Hepatocyte (in vitro differentiated cells): ENCODE results near the gene PLSCR3. TPM values are rescaled to one million over a fixed set of nuclear protein-coding genes. Genes with fewer than 3 reads are reported as not detected.

Source experiments
- DNase-seq: peaks from one replicate; pipeline ENCODE4 v3.0.0-alpha.2; 2016; ENCODE audit warnings: low spot score
- H2AFZ ChIP-seq: fragments of 200-600 bp; sonication (generic); 2 replicates; pipeline ENCODE4 v1.6.0; 2016; ENCODE audit warnings: antibody characterized with exemption, mild to moderate bottlenecking
- H3K27ac ChIP-seq: fragments of 200-600 bp; sonication (generic); 2 replicates; pipeline ENCODE4 v1.5.1; 2016; ENCODE audit warnings: mild to moderate bottlenecking
- H3K27me3 ChIP-seq: fragments of 200-600 bp; sonication (generic); 2 replicates; pipeline ENCODE4 v1.6.1; 2016
- H3K36me3 ChIP-seq: fragments of 200-600 bp; sonication (generic); replicated peaks from 2 replicates; pipeline ENCODE4 v1.5.1; 2016; ENCODE audit warnings: low read depth; ENCODE audit not compliant: insufficient read depth
- H3K4me1 ChIP-seq: fragments of 200-600 bp; sonication (generic); 2 replicates; pipeline ENCODE4 v1.5.1; 2016; ENCODE audit warnings: mild to moderate bottlenecking, moderate library complexity; ENCODE audit not compliant: insufficient read depth
- H3K4me2 ChIP-seq: fragments of 200-600 bp; sonication (generic); 2 replicates; pipeline ENCODE4 v1.6.0; 2016
- H3K4me3 ChIP-seq: fragments of 200-600 bp; sonication (generic); 2 replicates; pipeline ENCODE4 v1.5.1; 2016; ENCODE audit warnings: mild to moderate bottlenecking
- H3K79me2 ChIP-seq: fragments of 200-600 bp; sonication (generic); 2 replicates; pipeline ENCODE4 v1.6.0; 2017; ENCODE audit warnings: mild to moderate bottlenecking
- H3K9me2 ChIP-seq: fragments of 200-600 bp; sonication (generic); replicated peaks from 2 replicates; pipeline ENCODE4 v1.6.0; 2017; ENCODE audit warnings: mild to moderate bottlenecking; ENCODE audit not compliant: insufficient read depth
- H3K9me3 ChIP-seq: fragments of 200-600 bp; sonication (generic); 2 replicates; pipeline ENCODE4 v1.5.1; 2016; ENCODE audit warnings: low read depth, mild to moderate bottlenecking
- H4K20me1 ChIP-seq: fragments of 200-600 bp; sonication (generic); 2 replicates; pipeline ENCODE4 v1.6.0; 2016; ENCODE audit warnings: mild to moderate bottlenecking; ENCODE audit not compliant: insufficient read depth, poor library complexity, severe bottlenecking
- EZH2 ChIP-seq: fragments of 200-600 bp; sonication (generic); IDR thresholded peaks from 2 replicates; pipeline ENCODE4 v1.6.1; 2016; ENCODE audit warnings: antibody characterized with exemption, mild to moderate bottlenecking, borderline replicate concordance
- EZH2phosphoT487 ChIP-seq: fragments of 200-600 bp; sonication (generic); IDR thresholded peaks from one replicate; pipeline ENCODE4 v1.6.1; 2018; ENCODE audit warnings: antibody characterized with exemption, mild to moderate bottlenecking, low read depth, moderate library complexity; ENCODE audit not compliant: unreplicated experiment, severe bottlenecking
- WGBS: methylation state at CpG from one replicate; pipeline ENCODE4 v1.1.6; 2016; ENCODE audit warnings: low lambda C conversion rate; ENCODE audit errors: missing lambda C conversion rate; 5-methylcytosine and 5-hydroxymethylcytosine counted together
- polyA plus RNA-seq: library from polyadenylated mRNA; unstranded; fragments of >200 nt; fragmentation: Nextera tagmentation; extraction: Ambion mirVana; gene quantifications from 2 replicates; pipeline ENCODE4 v1.2.1, GENCODE V29; 2016
- total RNA-seq: library from RNA; depleted of rRNA; stranded (reverse); fragments of >200 nt; gene quantifications from 2 replicates; pipeline ENCODE4 v1.2.3, GENCODE V29; 2014
- TF ChIP-seq, protein P1 (sequence below): fragments of 200-600 bp; sonication (generic); IDR thresholded peaks from 2 replicates; pipeline ENCODE4 v1.5.1; 2016; ENCODE audit warnings: antibody characterized with exemption, mild to moderate bottlenecking; ENCODE audit not compliant: poor library complexity

PLSCR3 gene
- total and polyA plus RNA-seq, 2 experiments from 2014 or later = 17.6 to 59.6 TPM

DNA sequence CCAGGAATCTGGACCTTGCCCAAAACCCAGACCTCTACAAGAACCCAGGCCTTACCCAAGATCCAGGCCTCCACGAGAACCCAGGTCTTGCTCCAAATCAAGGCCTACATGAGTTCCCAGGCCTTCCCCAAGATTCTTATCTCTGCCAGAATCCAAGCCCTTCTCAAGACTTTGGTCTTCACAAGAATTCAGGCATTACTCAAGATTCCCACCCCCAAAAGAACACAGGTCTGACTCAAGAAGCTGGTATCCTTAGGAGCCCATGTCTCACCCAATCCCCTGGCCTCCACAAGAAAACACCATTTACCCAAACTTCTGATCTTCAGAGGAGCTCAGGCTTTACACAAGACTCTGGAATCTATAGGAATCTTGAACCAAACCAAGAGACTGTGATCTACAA, 36.9 kb upstream of the PLSCR3 start:
- Histone ChIP-seq H3K4me3 (no peak overlapping the region), H2AFZ (no peak overlapping the region), H3K9me2 (no peaks in the 10 kb centered on the region), H3K27me3 (no peaks in the 10 kb centered on the region), H3K9me3 (no peaks in the 10 kb centered on the region), H3K79me2 (peaks cover 2% of the 10 kb centered on the region), H3K4me2 (no peak overlapping the region), H3K4me1 (peaks cover 3% of the 10 kb centered on the region), H4K20me1 (no peaks in the 10 kb centered on the region), H3K27ac (no peak overlapping the region), H3K36me3 (no peaks in the 10 kb centered on the region)
- WGBS = 86% methylated on average over 1 of the region's 1 CpG
- TF ChIP-seq EZH2 (no peak), EZH2phosphoT487 (no peak)
- TF ChIP-seq, protein P1, sequence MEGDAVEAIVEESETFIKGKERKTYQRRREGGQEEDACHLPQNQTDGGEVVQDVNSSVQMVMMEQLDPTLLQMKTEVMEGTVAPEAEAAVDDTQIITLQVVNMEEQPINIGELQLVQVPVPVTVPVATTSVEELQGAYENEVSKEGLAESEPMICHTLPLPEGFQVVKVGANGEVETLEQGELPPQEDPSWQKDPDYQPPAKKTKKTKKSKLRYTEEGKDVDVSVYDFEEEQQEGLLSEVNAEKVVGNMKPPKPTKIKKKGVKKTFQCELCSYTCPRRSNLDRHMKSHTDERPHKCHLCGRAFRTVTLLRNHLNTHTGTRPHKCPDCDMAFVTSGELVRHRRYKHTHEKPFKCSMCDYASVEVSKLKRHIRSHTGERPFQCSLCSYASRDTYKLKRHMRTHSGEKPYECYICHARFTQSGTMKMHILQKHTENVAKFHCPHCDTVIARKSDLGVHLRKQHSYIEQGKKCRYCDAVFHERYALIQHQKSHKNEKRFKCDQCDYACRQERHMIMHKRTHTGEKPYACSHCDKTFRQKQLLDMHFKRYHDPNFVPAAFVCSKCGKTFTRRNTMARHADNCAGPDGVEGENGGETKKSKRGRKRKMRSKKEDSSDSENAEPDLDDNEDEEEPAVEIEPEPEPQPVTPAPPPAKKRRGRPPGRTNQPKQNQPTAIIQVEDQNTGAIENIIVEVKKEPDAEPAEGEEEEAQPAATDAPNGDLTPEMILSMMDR = no peak
- DNase-seq = no peak

DNA sequence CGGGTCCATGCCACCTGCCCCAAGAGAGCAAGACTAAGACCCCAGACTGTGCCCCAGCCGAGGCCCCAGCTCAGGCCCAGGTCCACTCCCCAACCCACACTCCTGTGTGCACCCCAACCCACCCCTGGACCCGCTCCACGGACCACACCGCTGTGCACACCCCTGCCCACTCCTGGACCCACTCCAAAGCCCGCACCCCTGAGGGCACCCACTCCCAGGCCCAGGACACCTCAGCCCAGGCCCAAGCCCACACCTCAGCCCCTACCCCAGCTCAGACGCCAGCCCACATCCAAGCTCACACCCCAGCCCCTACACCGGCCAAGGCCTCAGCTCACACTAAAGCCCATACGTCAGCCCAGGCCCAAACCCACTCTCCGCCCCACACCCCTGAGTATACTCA, 35.4 kb upstream of the PLSCR3 start:
- no peaks in the 10 kb centered on the region for H3K9me3 ChIP-seq
- H3K9me2 ChIP-seq = no peaks in the 10 kb centered on the region
- TF ChIP-seq, protein P1 = no peak
- TF ChIP-seq EZH2phosphoT487 (no peak), EZH2 (no peak)
- no peaks in the 10 kb centered on the region for H3K27me3 ChIP-seq
- no peak overlapping the region for H3K4me2 ChIP-seq
- no peak for DNase-seq
- 97% methylated on average over 6 of the region's 10 CpGs for WGBS
- no peaks in the 10 kb centered on the region for H3K36me3 ChIP-seq
- H2AFZ ChIP-seq = no peak overlapping the region
- H3K4me3 ChIP-seq = no peak overlapping the region
- H3K27ac ChIP-seq = no peak overlapping the region
- H3K79me2 ChIP-seq = no peaks in the 10 kb centered on the region
- no peaks in the 10 kb centered on the region for H3K4me1 ChIP-seq
- H4K20me1 ChIP-seq = no peaks in the 10 kb centered on the region

DNA sequence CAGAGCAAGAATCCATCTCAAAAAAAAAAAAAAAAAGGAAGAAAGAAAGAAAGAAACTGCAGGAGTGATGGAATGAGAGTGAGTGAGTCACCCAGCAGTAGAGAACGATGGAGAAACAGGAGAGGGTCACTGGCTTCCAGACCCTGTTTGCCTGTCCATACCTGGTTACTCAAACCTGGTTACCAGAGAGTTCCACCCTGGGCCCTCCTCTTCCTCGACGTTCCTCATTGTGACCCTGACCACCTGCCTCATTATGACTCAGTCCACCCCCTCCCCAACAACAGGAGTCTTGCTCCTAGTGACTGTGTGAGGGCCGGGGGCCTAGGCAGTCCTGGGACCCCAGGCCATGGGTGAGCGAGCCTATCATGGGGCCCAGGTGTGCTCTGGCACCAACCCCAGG, 34.2 kb upstream of the PLSCR3 start, which contains the start of gene SPEM3:
TSS of gene SPEM3 (plus strand) at position 301 of the 400 bp plus-strand sequence. CDS start at position 347, 46 bp downstream.
- H3K27ac ChIP-seq = no peak within 1 kb of the TSS
- DNase-seq = no peak
- H3K9me3 ChIP-seq = no peaks in the 10 kb centered on the region
- no peaks in the 10 kb centered on the region for H4K20me1 ChIP-seq
- no peaks in the 10 kb centered on the region for H3K4me1 ChIP-seq
- no peak within 1 kb of the TSS for H3K4me2 ChIP-seq
- no peak within 1 kb of the TSS for H3K4me3 ChIP-seq
- H2AFZ ChIP-seq = no peak within 1 kb of the TSS
- no peaks in the 10 kb centered on the region for H3K79me2 ChIP-seq
- H3K9me2 ChIP-seq = no peaks in the 10 kb centered on the region
- no peak for TF ChIP-seq EZH2phosphoT487
- TF ChIP-seq, protein P1 = no peak
- TF ChIP-seq EZH2 = no peak
- no peaks in the 10 kb centered on the region for H3K36me3 ChIP-seq
- no peaks in the 10 kb centered on the region for H3K27me3 ChIP-seq
- 89% methylated on average over 5 of the region's 5 CpGs for WGBS

DNA sequence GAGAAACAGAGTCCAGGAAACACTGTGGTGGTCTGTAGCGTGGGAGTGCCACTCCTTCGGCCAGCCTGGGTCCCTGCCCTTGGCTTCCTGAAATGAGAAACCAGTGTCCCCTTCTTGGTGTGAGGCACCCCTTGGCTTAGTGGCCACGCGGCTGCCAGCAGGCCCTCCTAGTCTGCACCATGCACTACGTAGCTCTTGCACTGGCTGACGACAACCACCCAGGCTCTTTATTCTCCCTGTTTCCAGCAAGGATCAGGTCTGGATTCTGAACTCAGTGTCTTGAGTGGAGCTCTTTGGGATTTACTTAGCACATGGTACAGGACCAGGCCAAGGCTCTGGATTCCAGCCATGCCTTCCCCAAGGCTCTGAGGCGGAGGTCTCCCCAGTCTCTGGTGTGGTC, 33.2 kb upstream of the PLSCR3 start:
- Histone ChIP-seq H3K36me3 (no peaks in the 10 kb centered on the region), H3K4me3 (no peak overlapping the region), H3K4me2 (no peak overlapping the region), H3K9me2 (no peaks in the 10 kb centered on the region), H3K27ac (no peak overlapping the region), H3K79me2 (no peaks in the 10 kb centered on the region), H3K9me3 (no peaks in the 10 kb centered on the region), H2AFZ (no peak overlapping the region), H3K4me1 (no peaks in the 10 kb centered on the region), H3K27me3 (no peaks in the 10 kb centered on the region), H4K20me1 (no peaks in the 10 kb centered on the region)
- TF ChIP-seq EZH2phosphoT487 = no peak
- TF ChIP-seq, protein P1 = no peak
- no peak for TF ChIP-seq EZH2
- WGBS = 91% methylated on average over 7 of the region's 7 CpGs
- DNase-seq = no peak
